Uterus (tissue), 4 donors: Measurements from ENCODE around the gene MRPL36. TPM values are rescaled to one million over a fixed set of nuclear protein-coding genes. Genes with fewer than 3 reads are reported as not detected.

ENCODE experiments used
- DNase-seq, 2 donors: peaks; one replicate each; pipeline ENCODE4 v3.0.0-alpha.2; 2019 to 2020
- H3K27ac ChIP-seq, 2 donors: fragments of 200-600 bp; sonication (generic); 1 replicate in 1 of 2; 2 replicates in 1 of 2; pipeline ENCODE4 v1.5.1; 2016 to 2018
- H3K27me3 ChIP-seq, 2 donors: fragments of 200-600 bp; sonication (generic); one replicate each; pipeline ENCODE4 v1.5.1; 2018 to 2019; ENCODE audit warnings: control low read depth in 1 of 2
- H3K36me3 ChIP-seq, 2 donors: fragments of 200-600 bp; sonication (generic); one replicate each; pipeline ENCODE4 v1.5.1; 2019; ENCODE audit warnings: control low read depth in 1 of 2
- H3K4me1 ChIP-seq, 2 donors: fragments of 200-600 bp; sonication (generic); one replicate each; pipeline ENCODE4 v1.5.1; 2018 to 2019; ENCODE audit warnings: control low read depth in 1 of 2
- H3K4me3 ChIP-seq, 2 donors: fragments of 200-600 bp; sonication (generic); 1 replicate in 1 of 2; 2 replicates in 1 of 2; pipeline ENCODE4 v1.5.1; 2018 to 2019; ENCODE audit warnings: mild to moderate bottlenecking in 1 of 2
- H3K9me3 ChIP-seq, 2 donors: fragments of 200-600 bp; sonication (generic); one replicate each; pipeline ENCODE4 v1.5.1; 2019; ENCODE audit warnings: control low read depth in 1 of 2
- CTCF ChIP-seq, 4 experiments: fragments of 200-600 bp in 2 of 4; fragments of 450-650 bp in 2 of 4; sonication (generic) in 2 of 4; IDR thresholded peaks; one replicate each; pipeline ENCODE4 v1.5.1; 2016 to 2019; ENCODE audit warnings: antibody characterized with exemption in 4 of 4, mild to moderate bottlenecking in 2 of 4, moderate library complexity in 1 of 4
- POLR2A ChIP-seq, 2 donors: fragments of 450-650 bp; IDR thresholded peaks; one replicate each; pipeline ENCODE4 v1.6.1; 2016; ENCODE audit warnings: antibody characterized with exemption in 2 of 2, mild to moderate bottlenecking in 1 of 2, moderate library complexity in 1 of 2
- intact Hi-C: fragments of 100-400 bp; cut with DNase I; formaldehyde crosslinking; loops from one replicate; pipeline ENCODE4 v1.15.1; 2023; ENCODE audit warnings: low total_unique reads
- total RNA-seq, 4 donors: library from RNA; depleted of rRNA in 3 of 4; stranded (reverse); fragments of >200 nt in 3 of 4; gene quantifications; one replicate each; pipeline versions ENCODE4 v1.1.0 to v1.2.4, GENCODE V29; 2014 to 2023
- donor health status: DM: yes; HTN: yes; CAD: no.

MRPL36 gene
- total RNA-seq, 4 donors from 2014 or later: 14.4 to 107 (median 31.6) TPM

- TF ChIP-seq CTCF (IDR thresholded peaks at IDR 0.05) (no peak), POLR2A (IDR thresholded peaks at IDR 0.05) (no peak)
- intact Hi-C loops: no loop called here
- H3K27me3 ChIP-seq: no peaks in the 10 kb centered on the region
- DNase-seq: peak in 1 of 2 donors; percentile 10
- no peak overlapping the region for H3K4me3 ChIP-seq
- H3K27ac ChIP-seq: no peak overlapping the region
- H3K9me3 ChIP-seq: no peaks in the 10 kb centered on the region
- H3K4me1 ChIP-seq: no peaks in the 10 kb centered on the region
- no peaks in the 10 kb centered on the region for H3K36me3 ChIP-seq
Measured at GRCh38 chr5:1788828-1789227, 10.8 kb downstream of the MRPL36 start.

GRCh38 chr5:1788200-1788599 is 11.4 kb downstream of the MRPL36 start:
- H3K4me1 ChIP-seq: no peaks in the 10 kb centered on the region
- no peaks in the 10 kb centered on the region for H3K9me3 ChIP-seq
- no peak overlapping the region for H3K27ac ChIP-seq
- H3K36me3 ChIP-seq: no peaks in the 10 kb centered on the region
- DNase-seq: peak in 1 of 2 donors; percentile 3
- H3K4me3 ChIP-seq: no peak overlapping the region
- intact Hi-C loops: no loop called here
- TF ChIP-seq CTCF (IDR thresholded peaks at IDR 0.05) (no peak), POLR2A (IDR thresholded peaks at IDR 0.05) (no peak)
- no peaks in the 10 kb centered on the region for H3K27me3 ChIP-seq

GRCh38 chr5:1787472-1788047 is 12.1 kb downstream of the MRPL36 start:
- intact Hi-C loops: no loop called here
- Histone ChIP-seq H3K36me3 (no peaks in the 10 kb centered on the region), H3K4me3 (no peak overlapping the region), H3K27ac (no peak overlapping the region), H3K9me3 (no peaks in the 10 kb centered on the region), H3K27me3 (no peaks in the 10 kb centered on the region), H3K4me1 (no peaks in the 10 kb centered on the region)
- DNase-seq: peak in 1 of 2 donors; percentile 3
- TF ChIP-seq POLR2A (IDR thresholded peaks at IDR 0.05) (no peak), CTCF (IDR thresholded peaks at IDR 0.05) (no peak)

- no peak for DNase-seq
- H3K27me3 ChIP-seq: no peaks in the 10 kb centered on the region
- intact Hi-C loops: no loop called here
Measured at GRCh38 chr5:1786621-1787471, 12.8 kb downstream of the MRPL36 start.

More at GRCh38 chr5:1786621-1787471, 12.8 kb downstream of the MRPL36 start:
- Histone ChIP-seq H3K4me3 (no peak overlapping the region), H3K36me3 (no peaks in the 10 kb centered on the region), H3K9me3 (no peaks in the 10 kb centered on the region), H3K27ac (no peak overlapping the region), H3K4me1 (no peaks in the 10 kb centered on the region)
- TF ChIP-seq POLR2A (IDR thresholded peaks at IDR 0.05) (no peak), CTCF (IDR thresholded peaks at IDR 0.05) (no peak)
